Mucosa of rectum (tissue), 2 donors: ENCODE results near the gene COMMD1.

Experiments
- H3K27ac ChIP-seq, 2 donors: one replicate each; pipeline ENCODE4 v1.7.0; 2013; ENCODE audit warnings: inconsistent platforms in 2 of 2, low read depth in 2 of 2, low read length in 2 of 2
- H3K27me3 ChIP-seq, 2 donors: one replicate each; pipeline ENCODE4 v1.7.0; 2013; ENCODE audit warnings: low read length in 2 of 2; ENCODE audit not compliant: control insufficient read depth in 2 of 2, insufficient read depth in 2 of 2
- H3K36me3 ChIP-seq, 2 donors: one replicate each; pipeline ENCODE4 v1.7.0; 2013; ENCODE audit warnings: low read length in 2 of 2; ENCODE audit not compliant: control insufficient read depth in 2 of 2, insufficient read depth in 2 of 2
- H3K4me1 ChIP-seq, 2 donors: one replicate each; pipeline ENCODE4 v1.7.0; 2013; ENCODE audit warnings: low read length in 2 of 2, mild to moderate bottlenecking in 1 of 2; ENCODE audit not compliant: control insufficient read depth in 2 of 2, insufficient read depth in 2 of 2
- H3K4me3 ChIP-seq, 2 donors: one replicate each; pipeline ENCODE4 v1.7.0; 2013; ENCODE audit warnings: low read length in 2 of 2
- H3K9ac ChIP-seq, 2 donors: one replicate each; pipeline ENCODE4 v1.7.0; 2013; ENCODE audit warnings: low read length in 2 of 2, low read depth in 1 of 2, mild to moderate bottlenecking in 1 of 2
- H3K9me3 ChIP-seq, 2 donors: one replicate each; pipeline ENCODE4 v1.7.0; 2013; ENCODE audit warnings: low read length in 2 of 2; ENCODE audit not compliant: control insufficient read depth in 2 of 2
- donor health status: healthy.
- donor health status: Normal muscosa, but diverticular disease.

Gene COMMD1

DNA sequence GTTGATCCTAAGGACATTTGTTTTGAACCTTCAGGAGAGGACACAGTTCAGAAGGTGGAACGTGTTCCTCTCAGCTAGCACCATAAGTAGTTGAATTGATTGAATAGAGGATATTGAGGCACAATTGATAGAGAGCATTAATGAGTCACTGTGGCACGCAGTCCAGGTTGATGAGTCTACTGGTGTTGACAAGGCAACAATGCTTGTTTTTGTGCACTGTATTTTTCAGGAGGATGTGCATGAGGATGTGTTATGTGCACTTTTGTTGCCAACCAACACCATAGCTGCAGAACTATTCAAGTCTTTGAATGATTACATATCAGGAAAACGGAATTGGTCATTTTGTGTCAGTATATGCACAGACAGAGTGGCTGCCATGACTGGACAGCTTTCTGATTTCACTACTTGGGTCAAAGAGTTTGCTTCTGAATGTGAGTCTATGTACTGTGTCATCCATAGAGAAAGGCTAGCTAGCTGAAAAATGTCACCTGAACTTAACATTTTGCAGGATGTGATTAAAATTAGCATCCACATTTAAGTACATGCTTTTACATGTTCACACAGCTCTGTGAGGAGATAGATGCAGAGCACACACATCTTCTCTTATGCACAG, 150.4 kb downstream of the COMMD1 start:
- Histone ChIP-seq H3K4me1 (no peaks in the 10 kb centered on the region), H3K36me3 (no peaks in the 10 kb centered on the region), H3K9me3 (no peaks in the 10 kb centered on the region)

GRCh38 chr2:62056341-62056740, 150.9 kb downstream of the COMMD1 start:
- Histone ChIP-seq H3K9me3 (no peaks in the 10 kb centered on the region), H3K9ac (no peak overlapping the region), H3K27ac (no peak overlapping the region)

More for the DNA sequence above, 150.4 kb downstream of the COMMD1 start:
- Histone ChIP-seq H3K27ac (no peak overlapping the region), H3K4me3 (no peak overlapping the region), H3K27me3 (no peaks in the 10 kb centered on the region), H3K9ac (no peak overlapping the region)

DNA sequence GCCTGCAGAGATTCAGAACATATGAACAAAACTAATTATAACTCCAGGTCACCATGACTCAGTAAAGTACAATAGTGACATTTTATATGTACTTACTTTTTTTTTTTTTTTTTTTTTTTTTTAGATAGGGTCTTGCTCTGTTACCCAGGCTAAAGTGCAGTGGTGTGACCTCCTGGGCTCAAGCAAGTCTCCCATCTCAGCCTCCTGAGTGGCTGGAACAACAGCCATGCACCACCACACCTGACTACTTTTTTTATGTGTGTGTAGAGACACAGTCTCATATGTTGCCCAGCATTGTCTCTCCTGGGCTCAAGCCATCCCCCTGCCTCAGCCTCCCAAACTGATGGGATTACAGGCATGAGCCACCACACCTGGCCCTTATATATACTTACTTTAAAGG, 159.8 kb downstream of the COMMD1 start:
- Histone ChIP-seq H3K9ac (no peak overlapping the region), H3K27ac (no peak overlapping the region), H3K36me3 (no peaks in the 10 kb centered on the region), H3K4me1 (no peaks in the 10 kb centered on the region), H3K4me3 (no peak overlapping the region), H3K27me3 (no peaks in the 10 kb centered on the region), H3K9me3 (no peaks in the 10 kb centered on the region)

More at GRCh38 chr2:62056341-62056740, 150.9 kb downstream of the COMMD1 start:
- Histone ChIP-seq H3K4me1 (no peaks in the 10 kb centered on the region), H3K27me3 (no peaks in the 10 kb centered on the region), H3K36me3 (no peaks in the 10 kb centered on the region), H3K4me3 (no peak overlapping the region)

DNA sequence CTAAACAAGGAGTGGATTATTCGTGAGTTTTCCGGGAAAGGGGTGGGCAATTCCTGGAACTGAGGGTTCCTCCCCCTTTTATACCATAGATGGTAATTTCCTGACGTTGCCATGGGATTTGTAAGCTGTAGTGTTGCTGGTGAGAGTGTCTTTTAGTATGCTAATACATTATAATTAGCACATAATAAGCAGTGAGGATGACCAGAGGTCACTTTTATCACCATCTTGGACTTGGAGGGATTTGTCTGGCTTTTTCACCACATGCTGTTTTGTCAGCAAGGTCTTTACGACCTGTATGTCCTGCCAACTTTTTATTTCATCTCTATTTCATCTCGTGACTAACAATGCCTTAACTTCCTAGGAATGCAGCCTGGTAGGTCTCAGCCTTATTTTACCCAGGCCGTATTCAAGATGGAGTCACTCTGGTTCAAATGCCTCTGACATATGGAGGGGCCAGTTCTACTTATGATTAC, 165.7 kb downstream of the COMMD1 start:
- Histone ChIP-seq H3K27me3 (no peaks in the 10 kb centered on the region), H3K4me3 (no peak overlapping the region), H3K9me3 (peaks cover 0 to 7% of the 10 kb centered on the region in 2 donors), H3K36me3 (peaks cover 0 to 4% of the 10 kb centered on the region in 2 donors), H3K27ac (no peak overlapping the region), H3K4me1 (no peaks in the 10 kb centered on the region), H3K9ac (no peak overlapping the region)

DNA sequence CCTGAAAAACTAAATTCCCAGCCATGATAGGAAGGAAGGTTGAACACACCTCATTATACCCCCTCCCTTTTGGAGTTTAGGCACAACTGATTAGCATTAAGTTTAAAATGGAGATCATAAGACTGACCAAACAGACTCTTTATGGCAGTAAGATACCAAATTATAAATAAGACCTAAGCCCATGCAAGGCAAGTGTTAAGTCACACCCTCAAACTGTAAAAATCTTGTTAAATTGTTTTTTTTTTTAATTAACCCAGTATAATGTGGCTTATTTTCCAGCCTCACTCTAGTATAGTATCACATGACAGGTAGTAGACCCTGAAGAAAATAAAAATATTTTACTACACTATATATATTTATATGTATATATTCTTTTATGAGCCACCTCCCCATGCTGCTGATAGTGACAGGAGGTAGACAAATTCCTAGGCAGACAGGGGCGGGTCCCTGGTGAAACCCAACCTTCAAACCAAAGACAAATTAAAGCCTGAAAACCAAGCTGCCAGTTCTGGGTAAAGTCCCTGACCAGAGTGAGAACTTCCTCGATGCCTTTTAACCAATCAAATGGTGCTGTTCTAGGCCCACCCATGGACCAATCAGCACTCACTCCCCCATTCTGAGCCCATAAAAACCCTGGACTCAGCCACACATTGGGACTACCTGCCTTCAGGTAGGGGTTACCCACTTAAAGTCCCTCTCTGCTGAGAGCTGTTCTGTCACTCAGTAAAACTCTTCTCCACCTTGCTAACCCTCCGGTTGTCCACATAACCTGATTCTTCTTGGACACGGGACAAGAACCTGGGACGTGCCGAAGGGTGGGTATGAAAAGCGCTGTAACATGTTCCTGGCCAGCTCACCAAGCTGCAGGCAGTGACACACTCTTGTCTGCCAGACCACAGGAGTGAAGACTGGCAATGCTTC, 166.5 kb downstream of the COMMD1 start:
- Histone ChIP-seq H3K27ac (no peak overlapping the region), H3K9me3 (peaks cover 0 to 7% of the 10 kb centered on the region in 2 donors), H3K27me3 (no peaks in the 10 kb centered on the region), H3K4me3 (no peak overlapping the region), H3K36me3 (peaks cover 0 to 4% of the 10 kb centered on the region in 2 donors), H3K9ac (no peak overlapping the region), H3K4me1 (no peaks in the 10 kb centered on the region)

GRCh38 chr2:62074233-62074632, 168.8 kb downstream of the COMMD1 start:
- Histone ChIP-seq H3K9ac (no peak overlapping the region), H3K9me3 (peaks cover 0 to 7% of the 10 kb centered on the region in 2 donors), H3K36me3 (peaks cover 0 to 4% of the 10 kb centered on the region in 2 donors), H3K4me3 (no peak overlapping the region), H3K27me3 (no peaks in the 10 kb centered on the region), H3K4me1 (no peaks in the 10 kb centered on the region), H3K27ac (no peak overlapping the region)

DNA sequence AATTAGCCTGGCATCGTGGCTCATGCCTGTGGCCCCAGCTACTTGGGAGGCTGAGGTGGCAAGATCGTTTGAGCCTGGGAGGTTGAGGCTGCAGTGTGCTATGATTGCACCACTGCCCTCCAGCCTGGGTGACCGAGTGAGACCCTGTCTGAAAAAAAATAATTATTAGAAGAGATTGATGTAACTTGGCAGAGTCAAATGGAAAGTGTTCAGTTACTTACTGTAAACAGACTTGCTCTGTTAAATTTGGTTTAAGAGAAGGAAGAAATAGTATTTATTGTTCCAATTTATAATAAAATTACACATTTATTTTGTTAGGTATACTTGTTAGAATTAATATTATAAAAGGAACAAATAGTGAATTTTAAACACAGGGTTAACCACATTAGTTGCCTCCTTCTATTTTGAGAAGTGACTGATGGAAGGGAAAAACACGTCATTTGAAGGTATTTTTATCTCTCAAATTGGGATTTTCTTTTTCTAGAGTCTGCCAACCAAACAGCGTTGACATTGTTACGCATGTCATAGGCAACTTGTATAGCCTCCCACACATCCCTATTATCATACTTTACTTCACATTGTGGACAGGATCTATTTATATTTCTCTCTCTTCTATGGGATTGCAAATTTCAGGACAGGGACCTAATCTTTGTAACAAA, 171.6 kb downstream of the COMMD1 start:
- H3K36me3 ChIP-seq = peaks cover 0 to 4% of the 10 kb centered on the region in 2 donors
- H3K27me3 ChIP-seq = no peaks in the 10 kb centered on the region
- no peak overlapping the region for H3K27ac ChIP-seq
- H3K4me1 ChIP-seq = no peaks in the 10 kb centered on the region
- H3K9me3 ChIP-seq = peaks cover 0 to 7% of the 10 kb centered on the region in 2 donors
- no peak overlapping the region for H3K4me3 ChIP-seq
- H3K9ac ChIP-seq = no peak overlapping the region

GRCh38 chr2:62084801-62085200, 179.3 kb downstream of the COMMD1 start:
- H3K4me1 ChIP-seq = no peaks in the 10 kb centered on the region

GRCh38 chr2:62089658-62090057, 184.2 kb downstream of the COMMD1 start:
- H3K9me3 ChIP-seq = no peaks in the 10 kb centered on the region
- H3K27ac ChIP-seq = no peak overlapping the region
- H3K4me1 ChIP-seq = no peaks in the 10 kb centered on the region
- H3K27me3 ChIP-seq = no peaks in the 10 kb centered on the region
- no peak overlapping the region for H3K4me3 ChIP-seq
- H3K9ac ChIP-seq = no peak overlapping the region
- no peaks in the 10 kb centered on the region for H3K36me3 ChIP-seq

More at GRCh38 chr2:62084801-62085200, 179.3 kb downstream of the COMMD1 start:
- H3K9me3 ChIP-seq = no peaks in the 10 kb centered on the region
- no peak overlapping the region for H3K4me3 ChIP-seq
- no peaks in the 10 kb centered on the region for H3K36me3 ChIP-seq
- no peak overlapping the region for H3K9ac ChIP-seq
- H3K27me3 ChIP-seq = no peaks in the 10 kb centered on the region
- no peak overlapping the region for H3K27ac ChIP-seq

DNA sequence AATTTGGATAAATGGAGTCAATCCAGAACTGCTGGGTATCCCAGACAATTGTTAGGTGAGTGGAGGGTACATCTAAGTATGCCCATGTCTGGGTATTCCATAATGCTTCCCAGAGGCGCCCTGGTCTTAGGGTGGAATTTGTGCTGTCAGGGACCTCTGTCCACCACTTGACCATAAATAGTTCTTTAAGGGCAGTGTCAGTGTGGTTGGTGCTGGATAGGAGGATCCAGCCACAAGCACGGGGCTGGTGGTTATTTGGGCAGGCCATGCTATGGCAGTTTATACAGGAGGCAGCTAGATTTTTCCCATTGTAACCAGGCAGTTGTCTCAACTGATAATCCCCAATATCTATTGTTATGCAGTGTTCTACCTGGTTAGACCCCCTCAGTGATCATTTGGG, 186.0 kb downstream of the COMMD1 start:
- H3K4me1 ChIP-seq = no peaks in the 10 kb centered on the region
- H3K9ac ChIP-seq = no peak overlapping the region
- no peaks in the 10 kb centered on the region for H3K36me3 ChIP-seq
- no peaks in the 10 kb centered on the region for H3K27me3 ChIP-seq
- no peaks in the 10 kb centered on the region for H3K9me3 ChIP-seq
- no peak overlapping the region for H3K4me3 ChIP-seq
- H3K27ac ChIP-seq = no peak overlapping the region
